PC-9 (cell line): ENCODE results near the gene PI4K2A. TPM values are rescaled to one million over a fixed set of nuclear protein-coding genes. Genes with fewer than 3 reads are reported as not detected.

Experiments used
- BruUV-seq: library from RNA; stranded (reverse); fragments of 400-500 nt; replicated peaks from 2 replicates; lab custom pipeline; 2021; lab: Mats Ljungman, UMichigan
- CTCF ChIA-PET: fragments of 300-600 bp; sonication (Branson Sonifier 250); formaldehyde crosslinking; loops from one replicate; lab custom pipeline; 2022; ENCODE audit warnings: antibody characterized with exemption; lab: Charles Lee
- POLR2A ChIA-PET: fragments of 300-600 bp; sonication (Branson Sonifier 250); formaldehyde crosslinking; loops from one replicate; lab custom pipeline; 2022; ENCODE audit warnings: antibody characterized with exemption; ENCODE audit not compliant: unreplicated experiment; lab: Charles Lee
- DNase-seq, 2 experiments: peaks; one replicate each; pipeline versions ENCODE4 v3.0.0 to v3.0.0-alpha.2; 2015 to 2022; ENCODE audit warnings: mixed read lengths in 1 of 2
- H2AFZ ChIP-seq: fragments of 200-600 bp; sonication (generic); 2 replicates; pipeline ENCODE4 v1.8.1; 2017; ENCODE audit warnings: antibody characterized with exemption
- H3F3A ChIP-seq: fragments of 200-600 bp; sonication (generic); 2 replicates; pipeline ENCODE4 v1.8.1; 2017; ENCODE audit warnings: antibody characterized with exemption, mild to moderate bottlenecking, low read depth; ENCODE audit not compliant: insufficient read depth
- H3K27ac ChIP-seq: fragments of 200-600 bp; sonication (generic); 2 replicates; pipeline ENCODE4 v1.6.1; 2016; ENCODE audit warnings: mixed run types
- H3K27me3 ChIP-seq: fragments of 200-600 bp; sonication (generic); 2 replicates; pipeline ENCODE4 v1.6.1; 2016; ENCODE audit warnings: low read depth, mixed run types; ENCODE audit not compliant: insufficient read depth
- H3K36me3 ChIP-seq: fragments of 200-600 bp; sonication (generic); 2 replicates; pipeline ENCODE4 v1.6.1; 2016; ENCODE audit warnings: low read depth, mixed run types
- H3K4me1 ChIP-seq: fragments of 200-600 bp; sonication (generic); replicated peaks from 2 replicates; pipeline ENCODE4 v1.6.1; 2016; ENCODE audit warnings: mixed run types; ENCODE audit not compliant: insufficient read depth
- H3K4me2 ChIP-seq: fragments of 200-600 bp; sonication (generic); 2 replicates; pipeline ENCODE4 v1.6.1; 2017; ENCODE audit warnings: mixed run types
- H3K4me3 ChIP-seq: fragments of 200-600 bp; sonication (generic); 2 replicates; pipeline ENCODE4 v1.6.1; 2016; ENCODE audit warnings: mixed run types
- H3K79me2 ChIP-seq: fragments of 200-600 bp; sonication (generic); 2 replicates; pipeline ENCODE4 v1.6.1; 2017; ENCODE audit warnings: low read depth, mixed run types
- H3K9me2 ChIP-seq: fragments of 200-600 bp; sonication (generic); 2 replicates; pipeline ENCODE4 v1.8.1; 2017; ENCODE audit warnings: mild to moderate bottlenecking; ENCODE audit not compliant: insufficient read depth
- H3K9me3 ChIP-seq: fragments of 200-600 bp; sonication (generic); 2 replicates; pipeline ENCODE4 v1.8.1; 2016; ENCODE audit warnings: low read depth; ENCODE audit not compliant: insufficient read depth
- H4K20me1 ChIP-seq: fragments of 200-600 bp; sonication (generic); 2 replicates; pipeline ENCODE4 v1.8.1; 2017; ENCODE audit not compliant: insufficient read depth
- EZH2 ChIP-seq: fragments of 200-600 bp; sonication (generic); IDR thresholded peaks from 2 replicates; pipeline ENCODE4 v1.8.0; 2017; ENCODE audit warnings: antibody characterized with exemption, low read depth
- intact Hi-C: fragments of 100-400 bp; cut with micrococcal nuclease; formaldehyde crosslinking; loops from one replicate; pipeline ENCODE4 v1.10.0; 2022; ENCODE audit not compliant: unreplicated experiment
- total RNA-seq: library from RNA; stranded (reverse); gene quantifications from 2 replicates; pipeline ENCODE4 v1.2.3, GENCODE V29; 2021
- TF ChIP-seq, protein P1 (sequence below): fragments of 200-600 bp; sonication (generic); conservative IDR thresholded peaks from 2 replicates; pipeline ENCODE4 v1.6.1; 2017; ENCODE audit warnings: mixed run types, antibody characterized with exemption, mild to moderate bottlenecking, moderate library complexity

Gene PI4K2A
- total RNA-seq, 1 experiment from 2014 or later = 20.3 TPM

- Histone ChIP-seq H3K9me2 (no peaks in the 10 kb centered on the region), H3K36me3 (no peaks in the 10 kb centered on the region), H2AFZ (no peak overlapping the region), H3K4me2 (0 out of 2 replicates have a peak overlapping the region, but pooled peaks have one; percentile 26), H3K79me2 (peaks cover 5% of the 10 kb centered on the region), H3K4me3 (no peak overlapping the region), H3F3A (0 out of 2 replicates have a peak, but pooled peaks cover 5% of the 10 kb centered on the region), H3K27ac (no peak overlapping the region), H3K9me3 (no peaks in the 10 kb centered on the region), H4K20me1 (no peaks in the 10 kb centered on the region), H3K27me3 (no peaks in the 10 kb centered on the region), H3K4me1 (peaks cover 9% of the 10 kb centered on the region; the same call in 1 of the 2 replicates)
- ChIA-PET POLR2A (no interaction called here), CTCF (interaction anchor here (0.7 to 1.4 kb wide), 5 partner anchors 8 to 26 kb away, joined by 3 to 12 read pairs (median 3); no protein-coding TSS in a partner anchor)
- intact Hi-C loops = loop anchor here (1.0 kb wide), 1 partner anchor 22 kb away; no protein-coding TSS in a partner anchor
- BruUV-seq = no TSS peak
- peak; percentile 54 to 56 for DNase-seq
- TF ChIP-seq EZH2 = no peak
- TF ChIP-seq, protein P1, sequence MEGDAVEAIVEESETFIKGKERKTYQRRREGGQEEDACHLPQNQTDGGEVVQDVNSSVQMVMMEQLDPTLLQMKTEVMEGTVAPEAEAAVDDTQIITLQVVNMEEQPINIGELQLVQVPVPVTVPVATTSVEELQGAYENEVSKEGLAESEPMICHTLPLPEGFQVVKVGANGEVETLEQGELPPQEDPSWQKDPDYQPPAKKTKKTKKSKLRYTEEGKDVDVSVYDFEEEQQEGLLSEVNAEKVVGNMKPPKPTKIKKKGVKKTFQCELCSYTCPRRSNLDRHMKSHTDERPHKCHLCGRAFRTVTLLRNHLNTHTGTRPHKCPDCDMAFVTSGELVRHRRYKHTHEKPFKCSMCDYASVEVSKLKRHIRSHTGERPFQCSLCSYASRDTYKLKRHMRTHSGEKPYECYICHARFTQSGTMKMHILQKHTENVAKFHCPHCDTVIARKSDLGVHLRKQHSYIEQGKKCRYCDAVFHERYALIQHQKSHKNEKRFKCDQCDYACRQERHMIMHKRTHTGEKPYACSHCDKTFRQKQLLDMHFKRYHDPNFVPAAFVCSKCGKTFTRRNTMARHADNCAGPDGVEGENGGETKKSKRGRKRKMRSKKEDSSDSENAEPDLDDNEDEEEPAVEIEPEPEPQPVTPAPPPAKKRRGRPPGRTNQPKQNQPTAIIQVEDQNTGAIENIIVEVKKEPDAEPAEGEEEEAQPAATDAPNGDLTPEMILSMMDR = peak; percentile 69
Observed at GRCh38 chr10:97708976-97709946, 68.8 kb downstream of the PI4K2A start.

DNA sequence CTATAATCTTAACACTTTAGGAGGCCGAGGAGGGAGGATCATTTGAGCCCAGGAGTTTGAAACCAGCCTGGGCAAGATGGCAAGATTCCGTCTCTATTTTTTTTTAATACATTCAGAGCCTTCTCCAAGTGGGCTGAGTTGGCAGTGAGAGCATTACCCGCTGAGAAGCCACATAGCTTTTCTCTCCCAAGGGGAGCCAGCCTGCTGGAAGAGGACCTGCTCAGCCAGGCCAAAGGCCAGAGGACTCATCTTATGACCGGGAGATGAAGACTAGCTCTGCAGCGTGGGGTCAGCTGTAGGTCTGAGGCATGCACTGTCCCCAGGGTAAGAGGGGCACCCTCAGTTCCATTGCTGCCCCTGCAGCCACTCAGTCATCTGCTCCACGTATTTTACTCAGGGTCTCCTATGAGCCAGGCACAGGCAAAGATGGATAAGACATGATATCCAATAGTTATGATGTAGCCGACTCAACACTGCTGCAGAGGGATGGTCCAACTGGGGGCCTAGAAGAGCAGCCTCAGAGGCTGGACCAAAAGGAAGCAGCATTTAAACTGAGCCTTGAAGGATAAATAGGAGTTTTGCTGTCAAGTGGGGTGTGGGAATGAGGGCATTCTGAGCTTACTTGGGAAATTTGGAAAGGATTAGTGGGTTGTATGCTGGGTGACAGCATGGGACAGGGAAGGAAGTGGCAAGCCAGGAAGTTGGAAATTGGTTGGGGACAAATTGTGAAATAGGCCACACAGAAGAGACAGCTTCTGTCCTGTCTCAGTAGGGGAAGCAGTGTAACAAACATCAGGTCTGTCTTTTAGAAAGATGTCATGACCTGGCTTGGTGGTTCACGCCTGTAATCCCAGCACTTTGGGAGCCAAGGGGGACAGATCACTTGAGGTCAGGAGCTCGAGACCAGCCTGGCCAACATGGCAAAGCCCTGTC, 71.4 kb downstream of the PI4K2A start:
- Histone ChIP-seq H3K79me2 (peaks cover 31% of the 10 kb centered on the region), H3K9me2 (no peaks in the 10 kb centered on the region), H3K4me2 (no peak overlapping the region), H3K27me3 (no peaks in the 10 kb centered on the region), H3K4me1 (peaks cover 28% of the 10 kb centered on the region), H4K20me1 (no peaks in the 10 kb centered on the region), H3K27ac (no peak overlapping the region), H3K9me3 (no peaks in the 10 kb centered on the region), H3K36me3 (no peaks in the 10 kb centered on the region), H2AFZ (no peak overlapping the region), H3F3A (0 out of 2 replicates have a peak, but pooled peaks cover 5% of the 10 kb centered on the region), H3K4me3 (no peak overlapping the region)
- ChIA-PET CTCF (interaction anchor here (0.6 to 1.4 kb wide), 3 partner anchors 11 to 29 kb away, joined by 3 to 4 read pairs (median 3); no protein-coding TSS in a partner anchor), POLR2A (interaction anchor here (0.6 kb wide), 1 partner anchor 9 kb away, joined by 3 read pairs; no protein-coding TSS in a partner anchor)
- TF ChIP-seq EZH2 = no peak
- TF ChIP-seq, protein P1 = no peak
- intact Hi-C loops = loop anchor here (10.0 kb wide), 1 partner anchor 307 kb away; the partner anchor contains the start of gene RRP12
- no TSS peak for BruUV-seq
- no peak for DNase-seq
